Smooth muscle cell of the brain vasculature (primary cell): ENCODE data around the gene MAP3K15.

ENCODE experiments used
- DNase-seq: peaks from one replicate; pipeline ENCODE4 v3.0.0-alpha.2; 2012; ENCODE audit warnings: low read depth, low spot score

The MAP3K15 gene

DNA sequence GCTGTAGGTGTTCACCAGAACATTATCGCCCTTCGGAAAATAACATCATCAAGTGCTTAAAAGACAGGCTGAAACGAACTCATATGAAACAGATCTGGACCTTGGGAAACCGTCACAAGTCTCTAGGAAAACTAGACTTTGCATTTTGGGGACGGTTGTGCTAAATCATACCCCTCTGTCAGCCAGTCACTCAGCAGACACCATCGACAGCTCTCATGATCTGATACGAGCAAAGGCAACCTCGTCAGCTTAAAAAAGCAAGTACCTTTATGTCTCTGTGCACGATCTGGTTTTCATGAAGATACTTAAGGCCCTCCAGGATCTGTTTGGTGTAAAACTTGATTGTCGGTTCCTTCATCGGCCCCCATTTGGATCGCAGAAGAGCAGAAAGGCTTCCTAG is 123.2 kb downstream of the MAP3K15 start:
- DNase-seq: no peak

DNA sequence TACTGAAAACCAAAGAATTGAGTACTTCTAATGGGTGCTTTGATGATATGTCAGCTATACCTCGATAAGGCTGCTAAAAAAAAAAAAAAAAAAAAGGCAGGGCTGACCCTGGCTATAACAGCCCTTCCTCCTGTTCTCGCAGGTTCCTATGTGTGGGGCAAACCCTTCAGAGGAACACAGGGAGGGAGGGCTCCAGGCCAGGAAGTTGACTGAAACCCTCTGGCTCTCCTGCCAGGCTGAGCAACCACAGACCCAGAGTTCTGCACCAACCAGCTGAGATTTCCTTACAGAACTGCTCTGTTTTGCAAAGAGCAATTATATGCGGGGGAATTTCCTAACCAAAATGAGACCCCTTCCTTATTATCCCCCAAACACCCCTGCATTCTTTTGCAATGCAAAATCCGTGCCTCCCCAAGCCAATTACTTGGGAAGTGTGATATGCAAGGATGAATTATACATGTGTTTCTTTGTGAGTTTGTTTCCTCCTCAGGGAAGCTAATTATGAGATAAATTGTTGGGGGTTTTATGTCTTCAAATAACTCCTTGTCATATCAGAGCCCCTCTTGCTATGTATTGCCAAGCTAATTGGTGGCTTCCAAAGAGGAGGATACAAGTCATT is 126.0 kb downstream of the MAP3K15 start:
- no peak for DNase-seq

DNA sequence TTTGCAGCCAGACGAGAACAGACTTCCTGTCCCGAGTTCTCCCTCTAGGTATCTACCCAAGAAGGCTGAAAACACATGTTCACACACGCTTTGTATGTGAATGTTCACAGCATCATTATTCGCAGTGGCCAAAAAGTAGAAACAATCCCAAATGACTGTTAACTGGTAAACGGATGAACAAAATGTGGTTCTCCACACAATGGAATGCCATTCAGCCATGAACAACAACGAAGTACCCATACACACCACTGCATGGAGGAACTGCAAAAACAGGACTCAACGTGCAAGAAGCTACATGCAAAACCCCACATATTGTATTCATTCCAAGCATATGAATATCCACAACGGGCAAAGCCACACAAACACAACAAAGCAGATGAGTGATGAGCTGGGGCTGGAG is 126.6 kb downstream of the MAP3K15 start:
- DNase-seq: no peak

DNA sequence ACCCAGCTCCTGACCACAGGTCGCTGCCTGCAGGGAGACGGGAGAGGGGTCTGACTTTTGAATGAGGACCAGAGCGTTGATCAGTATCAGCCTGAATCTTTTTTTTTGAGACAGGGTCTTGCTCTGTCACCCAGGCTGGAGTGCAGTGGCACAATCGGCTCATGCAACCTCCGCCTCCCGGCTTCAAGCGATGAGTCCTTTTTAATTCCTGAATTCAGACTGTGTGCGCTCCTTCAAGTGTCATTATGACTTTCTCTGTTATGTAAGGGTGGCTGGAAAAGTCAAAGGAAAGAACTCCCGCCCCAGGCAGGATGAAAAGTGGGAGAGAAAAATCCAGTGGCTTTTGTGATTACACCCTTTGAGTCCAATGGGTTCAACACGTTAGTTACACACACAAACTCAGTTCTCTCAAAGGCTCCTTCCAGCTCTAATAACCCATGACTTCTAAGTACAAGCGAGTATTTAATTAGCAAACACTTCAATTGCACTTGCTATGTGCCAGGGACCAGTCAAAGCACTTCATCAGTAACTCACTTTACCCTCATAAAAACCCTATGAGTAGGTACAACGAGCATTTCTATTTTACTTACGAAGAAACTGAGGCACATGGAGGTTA is 127.1 kb downstream of the MAP3K15 start:
- no peak for DNase-seq

DNA sequence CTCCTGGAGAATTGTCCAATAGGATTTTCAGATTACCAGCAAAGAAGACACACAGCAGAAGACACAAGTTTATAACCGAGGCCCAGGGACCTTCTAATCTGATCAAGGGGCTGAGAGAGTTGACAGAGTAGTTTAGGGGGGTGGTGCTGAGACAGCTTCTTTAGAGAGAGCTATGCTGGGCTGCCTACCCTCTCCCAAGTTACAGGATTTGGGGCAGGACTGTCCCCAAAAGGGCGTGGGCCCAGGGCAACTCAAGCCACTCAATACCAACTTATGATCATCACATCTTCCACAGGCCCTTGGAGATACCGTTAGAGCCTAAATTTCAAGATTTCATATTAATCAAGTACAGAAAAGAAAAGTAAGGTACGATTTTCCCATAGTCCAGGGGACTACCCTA is 128.6 kb downstream of the MAP3K15 start:
- no peak for DNase-seq

DNA sequence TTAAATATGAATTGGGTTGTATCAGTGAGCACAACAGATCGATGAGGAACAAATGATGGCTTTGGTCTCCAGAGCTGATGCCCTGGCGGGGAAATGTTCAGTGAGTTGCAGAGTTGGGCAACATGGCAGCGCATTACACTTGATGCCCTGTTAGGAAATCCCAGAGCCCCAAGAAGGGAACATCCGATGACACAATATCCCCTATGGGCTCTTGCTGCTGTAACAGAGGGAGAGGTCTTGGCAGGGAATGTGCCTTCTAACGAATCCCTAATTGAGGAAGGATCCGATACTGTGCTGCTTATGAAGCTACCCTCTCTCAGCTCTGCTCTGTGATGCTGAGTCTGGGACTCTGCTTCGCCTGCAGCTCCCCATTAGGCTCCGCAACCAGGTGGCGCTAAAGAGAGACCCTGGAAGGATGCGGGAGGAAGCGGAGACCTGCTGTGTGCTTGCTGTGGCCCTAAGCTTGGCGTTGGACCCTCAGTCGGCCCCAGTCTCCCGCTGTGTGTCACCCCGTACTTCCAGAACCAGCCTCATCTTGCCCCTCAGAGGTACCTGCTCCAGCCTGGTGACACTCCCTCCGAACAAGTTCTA is 132.7 kb downstream of the MAP3K15 start:
- DNase-seq: no peak

DNA sequence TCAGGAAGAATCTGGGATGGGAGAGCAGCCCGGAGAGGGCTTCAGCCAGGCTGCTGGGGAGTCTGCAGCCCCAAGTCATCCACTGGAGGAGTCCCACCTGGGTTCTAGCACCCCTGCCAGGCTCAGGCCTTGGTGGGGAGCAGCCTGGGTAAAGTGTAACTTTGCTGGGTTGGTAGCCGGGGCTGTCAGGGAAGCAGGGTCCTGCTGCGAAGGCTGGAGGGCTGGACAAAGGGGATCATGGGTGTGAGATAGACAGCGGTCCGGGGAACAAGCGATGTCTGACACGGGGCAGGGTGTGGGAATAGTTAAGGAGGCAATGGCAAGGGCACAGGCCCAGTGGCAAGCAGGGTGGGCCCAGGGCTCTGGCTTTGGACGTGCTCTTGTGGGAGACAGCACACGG is 134.0 kb downstream of the MAP3K15 start:
- DNase-seq: no peak

DNA sequence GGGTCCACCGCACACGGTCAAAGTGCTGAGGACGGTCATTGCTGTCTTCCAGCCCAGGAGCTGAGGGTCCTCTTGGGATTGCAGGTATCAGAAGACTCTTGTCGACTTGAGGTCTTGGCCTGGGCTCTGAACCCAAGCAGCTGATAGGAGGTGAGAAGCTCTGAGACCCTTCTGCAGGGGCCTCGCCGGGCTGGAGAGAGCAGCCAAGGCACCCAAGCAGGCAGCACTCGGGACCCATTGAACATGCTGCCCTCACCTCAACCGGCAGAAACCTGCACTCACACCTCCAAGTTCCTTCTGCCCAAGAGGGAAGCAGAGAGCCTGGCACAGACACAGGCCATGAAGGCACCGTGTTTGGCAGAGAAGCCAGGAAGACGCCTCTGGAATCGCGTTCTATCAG is 137.5 kb downstream of the MAP3K15 start:
- no peak for DNase-seq

DNA sequence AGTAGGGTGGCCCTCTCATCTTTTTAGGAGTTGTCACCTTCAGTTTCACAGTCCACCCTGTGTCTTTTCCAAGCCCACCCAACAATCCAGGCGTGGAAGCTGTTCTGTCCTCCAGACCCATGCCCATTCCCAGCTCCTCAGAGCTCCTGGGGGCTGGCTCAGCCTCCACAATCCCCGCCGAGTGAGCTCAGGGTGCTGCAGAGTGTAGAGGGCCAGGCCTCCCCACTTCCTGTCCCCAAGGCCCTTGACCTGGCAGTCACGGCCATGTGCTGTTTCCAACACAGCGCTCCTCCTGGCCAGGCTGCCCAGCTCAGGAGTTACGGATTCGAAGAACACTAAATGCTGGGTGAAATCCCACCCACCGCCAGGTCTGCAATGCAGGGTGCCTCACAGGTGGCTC is 139.8 kb downstream of the MAP3K15 start:
- DNase-seq: no peak

DNA sequence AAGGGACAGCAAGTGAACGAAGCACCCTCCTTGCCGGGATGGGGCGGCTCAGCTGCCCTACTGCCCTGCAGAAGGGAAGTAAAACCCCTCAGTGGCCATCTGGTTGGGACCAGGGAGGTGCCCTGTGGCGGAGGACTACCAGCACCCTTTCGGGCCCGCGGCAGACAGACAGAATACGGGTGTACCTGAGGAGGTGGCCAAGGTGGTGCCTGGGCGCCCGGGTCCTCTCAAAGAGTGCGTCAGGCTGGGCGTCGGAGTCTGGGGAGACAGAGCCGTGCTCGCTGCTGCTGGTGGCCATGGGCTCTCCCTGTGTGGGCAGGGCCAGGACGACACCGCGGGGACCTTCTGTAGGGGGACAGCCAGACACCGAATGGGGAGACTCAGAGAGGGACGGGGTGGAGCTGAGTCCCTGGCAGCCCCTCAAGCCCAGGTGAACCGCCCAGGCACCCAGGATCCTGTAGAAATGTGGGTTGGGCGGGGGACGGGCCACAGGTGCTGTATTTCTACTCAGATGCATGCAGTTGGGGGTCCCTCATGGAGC is 141.9 kb downstream of the MAP3K15 start:
- no peak for DNase-seq

DNA sequence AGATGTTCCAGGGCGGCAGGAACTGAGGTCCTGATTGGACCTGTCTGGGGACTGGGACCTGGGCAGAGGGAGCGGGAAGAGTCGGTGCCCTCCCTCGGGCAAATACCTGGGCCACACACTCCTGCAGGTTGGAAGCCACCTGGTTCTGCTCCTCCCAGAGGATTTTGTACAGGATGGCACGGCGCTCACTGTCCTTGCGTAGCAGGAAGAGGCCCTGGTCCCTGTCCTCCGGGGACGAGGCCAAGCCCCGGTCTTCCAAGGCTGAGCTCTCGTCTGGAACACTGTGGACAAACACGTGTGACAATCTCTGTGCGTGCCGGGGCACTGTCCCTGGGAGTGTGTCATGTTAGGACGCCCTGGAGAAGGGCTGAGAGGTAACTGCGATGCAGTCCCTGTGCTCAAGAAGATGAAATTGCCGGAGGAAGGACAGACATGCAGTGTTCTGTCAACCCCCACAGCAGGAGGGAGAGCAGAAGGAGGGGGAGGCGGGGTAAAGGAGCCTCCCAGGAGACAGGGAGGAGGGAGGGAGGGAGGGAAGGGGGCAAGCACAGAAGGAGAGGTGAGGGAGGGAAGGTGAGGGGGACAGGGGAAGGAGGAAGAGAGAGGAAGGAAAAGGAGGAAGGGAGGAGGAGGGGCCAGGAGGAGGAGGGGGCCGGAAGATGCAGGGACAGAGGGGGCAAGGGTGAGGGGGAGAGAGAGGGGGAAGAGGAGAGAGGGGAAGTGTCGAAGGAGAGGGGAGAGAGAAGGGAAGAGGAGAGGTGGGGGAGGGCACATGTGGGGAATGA is 142.6 kb downstream of the MAP3K15 start:
- no peak for DNase-seq

DNA sequence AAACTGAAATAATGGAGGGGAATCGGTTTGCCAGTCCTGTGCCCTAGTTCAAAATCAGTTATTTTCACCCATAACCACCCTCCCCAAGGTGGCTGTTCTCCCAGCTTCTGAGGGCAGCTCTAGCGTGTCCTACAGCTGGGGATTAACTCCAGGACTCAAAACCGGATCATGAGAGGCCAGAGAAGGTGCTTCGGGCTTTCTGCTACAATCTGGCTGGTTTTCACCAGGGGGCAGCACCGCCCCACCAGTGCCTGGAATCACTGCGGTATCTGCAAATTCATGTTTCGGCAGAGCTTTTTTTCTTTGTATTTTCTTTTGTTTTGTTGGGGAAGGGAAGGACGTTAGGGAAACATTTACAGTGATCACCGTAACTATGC is 143.2 kb downstream of the MAP3K15 start:
- DNase-seq: peak; percentile 36

DNA sequence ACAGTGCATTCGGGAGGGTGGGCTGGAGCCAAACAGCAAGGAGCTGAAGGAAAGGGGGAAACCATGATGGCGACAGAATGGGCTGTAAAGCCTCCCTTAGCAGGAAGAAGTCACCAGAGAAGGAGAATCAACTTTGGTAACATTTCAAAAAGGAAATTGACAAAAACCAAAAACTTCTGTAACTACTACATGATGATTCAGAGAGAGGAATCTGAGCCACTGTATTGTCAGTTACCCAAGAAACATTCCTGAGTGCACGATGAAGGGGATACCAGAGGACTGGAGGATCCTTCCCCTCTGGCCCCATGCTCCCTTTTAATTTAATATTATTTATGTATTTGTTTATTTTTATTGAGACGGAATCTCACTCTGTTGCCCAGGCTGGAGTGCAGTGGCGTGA is 145.2 kb downstream of the MAP3K15 start:
- DNase-seq: no peak

DNA sequence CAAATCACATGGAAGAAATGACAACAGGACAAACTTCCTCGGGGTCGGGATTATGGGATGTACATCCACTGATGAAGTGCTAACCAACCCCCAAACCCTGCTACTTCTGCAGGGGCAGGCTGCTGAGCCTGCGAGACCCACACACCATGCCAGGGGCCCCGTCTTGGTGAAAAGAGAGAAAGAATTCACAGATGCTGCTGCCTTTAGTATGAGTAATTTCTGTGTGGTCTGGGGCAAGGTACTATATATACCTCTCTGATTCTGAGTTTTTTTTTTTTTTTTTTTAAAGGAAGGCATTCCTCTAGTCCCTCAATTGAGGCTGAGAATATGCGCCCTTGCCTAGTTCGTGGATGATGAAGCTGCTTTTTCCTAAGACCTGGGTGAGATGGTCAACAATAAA is 146.7 kb downstream of the MAP3K15 start:
- no peak for DNase-seq

DNA sequence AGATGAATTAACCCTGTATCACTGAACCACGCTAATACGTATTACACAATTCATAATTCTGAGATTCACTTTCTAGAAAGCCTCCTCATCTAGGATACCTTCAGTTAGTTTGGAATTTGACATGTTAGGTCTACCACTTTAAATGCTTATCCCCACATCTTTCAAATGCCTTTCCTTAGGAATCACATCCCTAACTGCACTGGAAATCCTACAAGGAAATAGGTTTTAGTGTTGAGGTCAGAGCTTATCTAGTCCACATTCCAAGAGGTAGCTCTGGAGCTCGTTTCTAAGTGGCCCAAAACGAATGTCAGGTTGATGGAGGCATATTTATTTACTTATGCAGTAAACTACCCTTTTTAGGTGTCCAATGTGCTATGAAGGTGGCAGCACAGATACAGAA is 153.6 kb downstream of the MAP3K15 start:
- no peak for DNase-seq

DNA sequence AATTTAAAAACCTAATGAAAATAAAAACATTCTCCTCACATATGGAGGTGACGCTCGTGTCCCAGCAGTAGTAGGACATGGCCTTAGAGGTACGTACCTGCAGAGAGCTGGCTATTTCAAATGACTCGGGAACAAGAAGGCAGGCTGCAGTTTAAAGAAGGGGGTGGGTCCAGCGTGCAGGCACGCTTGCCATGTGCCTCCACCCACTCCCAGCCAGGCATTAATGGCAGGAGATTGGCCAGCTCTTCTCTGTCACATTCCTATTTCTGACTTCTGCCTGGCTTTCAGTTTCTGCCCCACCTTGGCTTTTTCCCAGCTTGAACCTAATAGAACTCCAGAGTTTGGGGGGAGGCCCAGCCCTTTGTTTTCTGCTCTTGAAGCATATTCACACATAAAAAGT is 154.4 kb downstream of the MAP3K15 start:
- no peak for DNase-seq

DNA sequence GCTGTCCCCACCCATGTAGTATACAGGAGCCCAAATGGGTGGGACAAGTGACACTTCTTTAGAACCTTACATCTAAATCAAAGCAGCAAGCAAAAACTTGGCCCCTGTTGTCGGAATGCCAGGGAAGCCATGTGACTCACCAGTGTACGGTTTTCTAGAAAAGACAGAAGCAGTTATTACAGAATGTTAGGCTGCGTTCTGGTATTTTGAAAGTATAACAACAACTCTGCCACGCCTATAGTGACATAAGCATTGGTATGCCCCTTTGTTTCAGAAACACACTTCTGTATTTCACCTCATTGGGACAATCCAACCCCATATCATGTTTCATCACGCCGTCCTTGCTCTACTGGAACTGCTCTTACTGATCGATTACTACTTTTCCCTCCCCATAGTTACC is 156.8 kb downstream of the MAP3K15 start:
- DNase-seq: no peak

DNA sequence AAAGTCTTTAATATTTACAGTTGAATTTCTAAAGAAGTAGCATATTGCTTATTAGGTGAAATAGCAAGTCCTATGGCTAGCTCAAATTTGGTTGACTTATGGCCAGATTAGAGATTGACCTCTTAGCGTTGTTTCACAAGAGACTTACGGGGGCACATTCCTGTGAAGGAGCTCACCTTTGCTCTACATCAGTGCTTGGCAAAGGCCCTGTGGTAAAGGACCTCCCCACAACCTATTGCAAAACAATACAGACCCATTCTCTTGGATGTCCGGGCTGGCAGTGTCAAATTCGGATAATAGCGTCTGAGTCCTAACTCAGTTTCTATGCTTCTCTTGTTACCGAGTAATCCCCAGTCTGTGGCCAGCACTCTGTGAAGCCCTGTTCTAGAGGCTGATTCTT is 160.7 kb downstream of the MAP3K15 start:
- no peak for DNase-seq

DNA sequence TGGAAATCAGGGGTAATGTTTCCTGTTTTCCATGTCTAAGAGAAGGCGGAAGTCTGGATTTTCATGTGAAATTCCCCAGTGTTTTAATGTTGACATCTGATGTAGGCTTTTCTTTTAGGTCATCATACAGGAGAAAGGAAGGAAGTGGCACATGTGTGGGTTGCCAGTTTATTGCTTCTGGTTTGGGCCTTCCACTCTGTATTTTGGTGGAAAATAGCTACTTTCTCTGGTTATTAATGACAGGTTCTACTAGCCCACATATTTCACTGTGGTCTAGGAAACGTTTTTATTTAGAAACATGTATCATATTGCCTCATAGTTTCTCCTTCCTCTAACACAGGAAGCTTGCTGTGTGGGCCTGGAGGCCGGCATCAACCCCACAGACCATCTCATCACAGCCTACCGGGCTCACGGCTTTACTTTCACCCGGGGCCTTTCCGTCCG is 164.3 kb downstream of the MAP3K15 start:
- DNase-seq: no peak

DNA sequence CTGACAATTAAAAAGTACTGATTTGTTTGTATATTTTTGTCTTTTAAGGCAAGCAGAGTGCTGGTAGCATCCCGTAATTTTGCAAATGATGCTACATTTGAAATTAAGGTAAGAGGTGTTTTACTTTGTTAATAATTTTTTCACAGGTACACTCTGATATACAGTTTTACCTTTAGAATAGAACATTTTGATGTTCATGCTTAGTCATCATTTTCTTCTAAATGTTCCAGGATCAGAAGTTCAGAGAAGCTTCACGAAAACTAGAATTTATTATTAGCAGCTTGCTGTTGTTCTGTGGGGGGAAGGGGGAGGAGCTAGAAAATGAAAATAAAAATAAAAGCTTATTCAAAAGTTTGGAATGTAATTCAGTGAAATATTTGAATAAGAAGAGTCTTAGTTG is 166.0 kb downstream of the MAP3K15 start:
- no peak for DNase-seq

DNA sequence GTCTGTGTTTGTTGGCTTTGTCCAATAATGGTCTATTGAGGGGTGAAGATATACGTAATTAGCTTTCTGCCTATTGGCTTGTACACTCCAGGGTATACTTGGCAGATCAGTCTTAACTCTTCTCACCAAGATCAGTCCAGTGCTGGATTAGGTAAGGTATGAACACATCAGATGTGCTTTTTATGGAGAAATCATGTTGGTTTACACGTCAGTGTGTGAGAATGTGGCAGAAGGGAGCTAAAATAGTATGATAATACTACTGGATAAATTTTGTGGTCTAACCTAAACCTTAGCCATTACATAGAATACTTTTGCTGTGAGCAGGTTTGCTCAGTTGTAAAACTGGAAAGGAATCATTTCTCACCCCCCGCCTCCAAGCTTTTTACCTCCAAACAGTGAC is 167.4 kb downstream of the MAP3K15 start:
- no peak for DNase-seq

DNA sequence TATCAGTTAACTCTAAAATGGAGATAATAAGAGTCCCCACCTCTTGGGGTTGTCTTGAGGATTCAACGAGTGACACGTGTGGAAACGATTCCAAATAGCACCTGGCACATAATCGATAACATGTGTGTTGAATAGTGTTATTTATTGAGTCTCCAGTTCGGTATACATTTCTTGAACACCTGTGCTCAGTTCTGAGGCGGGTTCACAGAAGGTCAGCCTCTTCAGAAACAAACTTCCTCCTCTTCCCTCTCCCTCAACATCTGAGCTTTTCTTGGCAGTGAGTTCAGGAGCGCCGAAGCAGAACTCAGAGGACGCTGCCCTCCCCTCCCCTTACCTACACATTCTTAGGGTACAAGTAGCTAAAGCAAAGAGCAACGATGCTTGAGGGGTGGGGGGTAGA is 170.6 kb downstream of the MAP3K15 start:
- DNase-seq: no peak
